CD4-positive, alpha-beta T cell treated with Interleukin-1 beta for 1 hour (primary cell): ENCODE results near the gene CLP1.

Source experiments
- DNase-seq, 2 donors: peaks; one replicate each; pipeline ENCODE4 v3.0.0-alpha.2; 2020 to 2022

The CLP1 gene

DNA sequence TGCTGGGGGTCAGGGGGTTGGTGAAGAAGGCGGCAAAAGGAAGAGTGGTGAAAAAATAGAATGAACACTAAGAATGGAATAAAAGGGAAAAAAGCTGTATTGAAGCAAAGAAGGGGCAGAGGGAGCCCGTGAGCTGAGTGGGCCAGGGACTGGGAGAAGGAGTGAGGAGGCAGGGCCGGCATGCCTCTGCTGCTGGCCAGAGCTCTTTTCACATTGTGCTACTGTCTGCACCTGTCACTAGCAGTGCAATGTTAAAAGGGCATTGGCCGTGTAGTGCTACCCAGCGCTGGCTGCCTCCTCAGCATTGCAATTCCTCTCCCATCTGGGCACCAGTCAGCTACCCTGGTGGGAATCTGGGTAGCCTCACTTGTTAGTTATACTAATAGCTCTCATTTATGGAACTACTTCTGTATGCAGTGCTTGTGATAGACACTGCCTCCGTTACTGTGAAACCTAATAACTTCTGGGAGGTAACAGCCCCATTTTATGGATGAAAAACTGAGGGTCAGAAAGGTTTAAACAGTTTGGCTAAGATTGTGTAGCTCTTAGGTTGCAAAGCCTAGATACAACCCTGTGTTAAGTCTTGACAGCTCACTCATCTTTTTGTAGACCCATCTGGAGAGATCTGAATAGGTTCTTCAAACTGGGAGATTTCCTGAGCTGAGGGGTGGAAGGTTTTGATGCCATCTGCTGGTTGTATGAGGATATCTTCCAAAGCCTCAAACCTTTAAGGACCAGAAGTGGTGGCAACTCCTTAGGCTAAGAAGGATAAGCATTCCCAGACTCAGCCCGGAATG is 16.4 kb upstream of the CLP1 start:
- DNase-seq: peak in 1 of 2 donors; percentile 48

DNA sequence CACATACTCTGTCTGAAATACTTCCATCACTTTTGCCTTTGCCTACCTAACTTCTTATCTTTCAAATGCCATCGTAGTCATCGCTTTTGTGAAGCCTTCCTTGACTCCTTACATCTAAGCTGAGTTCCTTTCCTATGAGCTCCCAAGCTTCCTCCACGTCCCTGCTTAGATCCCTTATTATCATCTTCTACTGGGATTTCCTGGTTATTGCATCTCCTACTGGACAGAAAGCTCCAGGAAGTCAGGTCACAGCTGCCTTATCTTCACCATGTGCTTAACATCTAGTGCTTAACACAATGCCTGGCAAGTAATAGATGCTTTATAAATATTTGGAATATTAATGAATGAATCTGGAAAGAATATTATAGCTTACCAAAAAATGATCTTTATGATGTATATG is 13.8 kb upstream of the CLP1 start:
- no peak for DNase-seq

DNA sequence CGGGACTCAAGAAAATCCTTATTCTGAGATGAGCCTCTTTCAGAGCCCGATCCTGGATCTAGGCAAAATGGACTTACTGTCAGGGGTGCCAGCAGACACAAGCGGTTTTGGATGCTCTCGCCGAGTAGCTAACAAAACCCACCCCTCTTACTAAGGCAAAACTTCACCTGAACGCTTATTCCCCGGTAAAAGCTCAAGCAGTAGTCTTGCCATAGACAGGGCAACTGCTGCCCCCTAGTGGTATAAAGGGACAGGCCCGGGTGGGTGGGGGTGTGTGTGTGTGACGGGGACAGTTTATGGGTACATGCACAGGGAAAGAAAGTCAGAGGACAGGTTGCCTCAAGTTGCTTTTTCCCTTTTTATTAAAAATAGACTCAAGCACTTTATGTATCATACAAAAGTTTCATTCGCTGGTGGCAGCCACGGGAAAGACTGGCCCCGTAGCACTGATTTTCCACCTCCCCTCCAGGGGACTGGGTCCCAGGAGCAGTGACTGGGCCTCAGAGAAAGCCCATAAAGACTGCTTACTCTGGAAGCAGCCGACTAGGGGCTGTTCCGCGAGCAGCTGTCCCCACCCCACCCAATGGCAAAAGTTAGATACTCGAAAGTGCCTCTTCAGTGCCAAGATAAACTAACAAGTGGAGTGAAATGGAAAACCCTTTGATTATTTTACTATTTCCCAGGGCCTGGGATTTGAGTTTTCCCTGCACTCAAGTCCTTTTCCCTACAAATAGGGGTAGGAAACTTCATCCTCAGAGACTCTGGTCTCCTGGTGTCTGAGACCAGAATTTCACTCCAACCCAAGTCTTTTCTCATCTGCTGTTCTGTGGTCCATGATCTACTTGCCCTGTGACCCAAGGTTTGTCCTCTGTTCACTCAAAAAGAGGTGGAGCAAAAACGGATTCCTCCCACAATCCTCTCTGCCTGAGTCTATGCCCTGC is 12.5 kb upstream of the CLP1 start:
- peak; percentile 84 to 91 for DNase-seq

DNA sequence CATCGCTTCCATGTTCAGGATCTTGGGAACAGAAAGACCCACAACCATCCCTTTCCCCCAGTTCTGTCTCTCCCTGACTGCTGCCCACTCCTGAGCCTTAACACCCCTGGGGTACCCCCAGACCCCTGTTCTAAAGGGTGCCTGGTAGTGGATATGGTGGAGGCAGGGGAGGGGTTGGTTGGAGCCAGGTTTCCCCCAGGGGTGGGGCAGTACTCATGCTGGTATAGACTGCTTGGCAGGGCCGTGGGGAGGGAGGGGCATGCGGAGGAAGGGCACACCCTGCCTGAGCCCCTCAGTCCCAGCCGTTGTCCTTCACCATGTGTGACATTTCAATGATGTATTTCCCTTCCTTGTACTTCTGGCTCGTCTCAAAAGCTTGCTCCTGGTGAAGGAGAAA is 11.9 kb upstream of the CLP1 start:
- DNase-seq: no peak

DNA sequence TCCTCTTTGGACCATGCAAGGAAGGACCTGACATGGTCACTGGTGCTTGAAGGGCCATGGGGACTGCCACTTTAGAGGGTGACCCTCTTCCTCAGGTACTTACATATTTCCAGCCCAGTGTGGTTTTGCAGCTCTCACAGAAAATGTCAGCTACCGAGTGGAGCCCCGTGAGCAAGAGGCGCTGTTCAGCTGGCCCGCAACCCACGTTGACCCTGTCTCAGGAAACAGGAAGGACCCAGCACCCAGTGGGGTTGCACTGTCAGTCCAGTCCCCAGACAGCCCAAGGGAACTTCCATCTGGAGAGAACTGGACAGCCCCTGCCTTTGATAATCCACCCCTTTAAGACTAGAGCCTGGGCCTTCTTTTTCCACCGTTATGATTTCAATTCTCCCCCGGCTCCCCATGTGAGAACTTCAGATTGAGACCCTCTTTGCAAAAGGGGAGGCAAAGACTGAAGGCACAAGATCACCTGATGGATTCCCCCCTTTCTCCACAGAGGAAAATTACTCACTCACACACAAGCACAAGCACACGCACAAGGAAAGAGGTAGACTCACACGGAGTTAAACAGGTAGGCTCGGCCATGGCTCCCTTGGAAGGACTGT is 11.3 kb upstream of the CLP1 start:
- DNase-seq: peak in 1 of 2 donors; percentile 41

DNA sequence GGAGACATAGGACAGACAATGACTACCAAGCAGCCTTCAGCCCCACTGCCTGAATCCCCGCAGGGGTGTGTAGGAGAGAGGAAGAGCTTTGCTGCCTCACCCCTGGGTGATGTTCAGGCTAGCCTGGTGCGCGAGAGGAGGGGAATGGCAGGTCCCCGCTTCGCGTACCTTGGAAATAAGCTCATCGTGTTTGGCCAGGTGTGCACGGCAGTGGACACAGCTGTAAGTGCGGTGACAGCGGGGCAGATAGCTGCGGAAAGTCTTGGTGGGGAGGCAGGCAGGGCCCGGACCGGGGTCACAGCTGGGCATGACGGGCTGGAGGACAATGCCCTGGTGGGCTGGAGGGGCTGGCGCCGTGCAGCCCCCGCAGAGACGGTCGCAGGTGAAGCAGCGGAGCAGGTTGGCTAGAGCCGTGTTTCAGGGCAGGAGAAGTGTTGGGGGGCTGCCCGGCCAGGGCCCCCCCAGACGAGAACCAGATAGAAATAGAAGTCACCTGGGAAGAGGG is 10.7 kb upstream of the CLP1 start:
- no peak for DNase-seq

DNA sequence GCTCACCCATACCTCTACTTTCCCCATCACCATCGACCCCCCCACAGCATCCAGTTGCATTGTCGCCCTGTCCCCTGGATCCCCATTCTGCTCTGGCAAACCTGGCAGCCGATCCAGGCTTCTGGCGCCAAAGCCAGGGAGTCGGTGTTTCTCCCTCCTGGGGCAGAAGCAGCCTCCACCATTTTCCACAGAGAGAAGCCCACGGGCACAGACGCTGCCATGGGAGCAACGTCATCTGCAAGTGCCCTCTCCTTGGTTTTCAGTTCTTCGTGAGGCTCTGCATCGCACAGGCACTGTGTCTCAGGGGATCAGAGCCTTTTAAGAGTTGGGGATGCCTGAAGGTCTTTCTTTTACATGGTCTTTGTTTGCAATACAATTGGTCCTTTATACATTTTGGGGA is 10.2 kb upstream of the CLP1 start:
- no peak for DNase-seq

DNA sequence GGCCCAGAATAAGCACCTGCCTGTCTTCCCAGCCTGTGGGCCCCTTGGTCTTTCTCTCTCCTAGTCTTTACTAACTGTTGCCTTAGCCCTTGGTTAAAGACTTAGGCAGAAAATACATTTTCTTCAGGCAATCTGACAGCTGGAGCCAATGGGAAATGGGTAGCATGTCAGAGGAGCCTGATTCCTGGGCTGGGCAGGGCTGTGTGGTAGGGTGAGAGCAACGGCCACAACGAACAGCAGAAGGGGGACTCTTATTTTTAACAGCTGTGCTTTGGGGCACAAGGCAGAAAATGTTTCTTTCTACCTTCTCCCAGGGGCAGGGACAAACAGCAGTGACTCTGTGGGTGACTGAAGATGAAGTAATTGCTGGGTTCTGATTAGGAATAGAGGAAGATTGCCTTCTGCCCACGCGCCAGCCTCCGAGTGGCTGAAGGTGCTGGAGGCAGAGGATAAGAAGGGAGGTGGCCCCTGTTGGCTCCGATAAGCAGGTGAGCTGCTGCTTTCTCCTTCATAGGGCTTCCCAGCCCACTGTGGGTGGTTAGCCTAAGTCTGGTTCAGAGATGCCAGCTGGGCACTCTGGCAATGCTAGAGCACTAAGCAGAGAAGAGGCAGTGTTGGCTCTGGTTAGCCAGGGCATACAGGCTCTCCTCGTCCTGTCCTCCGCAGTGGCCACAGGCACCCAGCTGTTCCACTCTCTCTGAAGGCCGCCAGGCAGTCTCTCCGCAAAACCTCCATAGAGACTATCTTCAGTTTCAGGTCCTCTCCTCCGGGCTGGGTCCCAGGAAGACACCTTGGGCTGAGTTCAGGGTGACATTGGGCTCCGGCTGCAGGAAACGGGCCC is 9.4 kb upstream of the CLP1 start:
- DNase-seq: no peak

DNA sequence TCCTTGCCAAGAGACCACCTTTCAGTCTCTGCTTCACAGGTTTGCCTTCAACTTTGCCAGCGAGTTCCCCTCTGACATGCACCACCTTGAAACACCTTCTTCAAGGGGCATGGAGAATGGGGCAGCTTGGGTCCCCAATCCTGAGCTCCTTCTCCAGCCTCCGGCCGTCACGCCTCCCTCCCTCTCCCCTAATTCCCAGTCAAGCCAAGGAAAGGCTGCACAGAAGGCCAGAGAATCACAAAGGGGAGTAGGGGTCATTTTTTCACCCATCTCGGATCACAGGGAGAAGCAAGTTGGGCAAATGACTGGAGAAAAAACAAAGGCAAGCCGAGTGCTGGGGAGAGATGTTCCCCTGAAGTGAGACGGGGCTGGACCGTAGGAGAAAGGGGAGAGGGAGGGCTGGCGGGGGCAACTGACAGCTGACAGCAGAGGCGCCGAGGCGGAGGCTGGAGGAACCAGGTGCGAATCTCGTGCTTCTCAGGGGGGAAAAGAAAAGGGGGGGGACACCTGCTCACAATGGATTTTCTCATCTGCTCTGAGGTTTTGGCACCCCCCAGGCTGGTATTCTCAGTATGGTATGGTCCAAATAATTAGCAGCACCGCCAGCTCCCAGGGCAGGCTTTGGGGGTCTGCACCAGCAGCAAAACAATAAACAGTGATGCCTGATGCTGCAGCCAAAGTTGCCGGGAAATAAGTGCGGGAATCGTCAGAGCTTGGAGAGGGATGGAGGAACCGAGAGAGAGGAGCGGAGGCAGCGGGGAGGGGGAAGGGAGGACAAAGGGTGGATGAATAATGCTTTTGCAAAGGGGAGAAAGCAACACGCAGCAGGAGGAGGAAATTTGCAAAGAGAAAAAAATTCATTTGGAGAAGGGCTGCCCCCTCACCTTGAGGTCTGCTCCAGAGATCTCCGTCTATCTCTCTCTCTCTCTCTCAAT is 8.5 kb upstream of the CLP1 start:
- DNase-seq: no peak

DNA sequence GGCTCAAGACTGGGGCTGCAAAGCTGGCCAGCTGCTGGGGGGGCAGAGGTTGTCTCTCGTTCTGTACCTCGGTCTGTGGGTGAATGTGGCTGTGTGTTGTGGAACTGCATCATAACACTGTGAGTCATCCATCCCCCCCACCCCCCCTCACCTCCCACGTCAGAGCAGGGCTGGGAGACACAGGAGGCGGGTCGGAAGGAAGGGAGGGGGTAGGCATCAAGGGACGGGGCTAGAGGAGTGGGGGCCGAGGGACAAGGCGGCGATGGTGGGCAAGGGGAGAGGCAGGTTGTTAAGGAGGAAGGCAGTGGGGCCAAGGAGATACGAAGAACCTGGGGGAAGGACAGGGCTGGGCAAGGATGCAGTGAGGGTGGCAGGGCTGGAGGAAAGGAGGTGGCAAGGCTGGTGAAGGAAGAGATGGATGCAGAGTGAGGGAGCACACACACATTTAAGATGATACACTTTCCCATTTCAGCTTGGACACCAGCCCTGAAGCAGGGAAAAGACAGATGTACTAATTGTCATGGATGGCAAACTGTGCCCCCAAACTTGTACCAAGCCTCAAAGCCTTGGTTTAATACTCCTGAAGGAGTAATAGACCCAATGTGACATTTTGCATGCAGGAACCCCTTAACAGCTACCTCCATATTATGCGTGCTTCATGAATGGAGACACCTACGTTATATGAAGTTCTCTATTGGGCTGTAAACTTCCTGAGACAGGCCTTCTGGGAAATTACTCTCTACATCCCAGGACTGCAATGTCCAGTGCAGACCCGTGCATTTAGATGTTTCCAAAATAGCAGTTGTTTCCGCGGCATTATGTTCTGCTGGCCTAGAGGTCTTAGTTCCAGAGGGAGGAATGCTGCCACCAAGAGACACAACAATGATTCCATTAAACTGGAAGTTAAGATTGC is 7.5 kb upstream of the CLP1 start, which contains the start of gene YPEL4:
YPEL4 (minus strand) TSS at position 87 of the 913 bp plus-strand sequence. CDS start 2,805 bp downstream, outside the sequence.
- DNase-seq: peak; percentile 76 to 80

DNA sequence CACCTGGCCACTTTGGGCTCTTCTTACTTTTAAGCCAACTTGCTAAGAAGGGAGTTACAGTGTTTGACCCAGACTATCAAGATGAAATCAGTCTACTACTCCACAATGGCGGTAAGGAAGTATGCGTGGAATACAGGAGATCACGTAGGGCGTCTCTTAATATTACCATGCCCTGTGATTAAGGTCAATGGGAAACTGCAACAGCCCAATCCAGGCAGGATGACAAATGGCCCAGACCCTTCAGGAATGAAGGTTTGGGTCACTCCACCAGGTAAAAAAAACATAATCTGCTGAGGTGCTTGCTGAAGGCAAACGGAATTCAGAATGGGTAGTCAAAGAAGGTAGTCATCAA is 6.8 kb upstream of the CLP1 start:
- DNase-seq: no peak

DNA sequence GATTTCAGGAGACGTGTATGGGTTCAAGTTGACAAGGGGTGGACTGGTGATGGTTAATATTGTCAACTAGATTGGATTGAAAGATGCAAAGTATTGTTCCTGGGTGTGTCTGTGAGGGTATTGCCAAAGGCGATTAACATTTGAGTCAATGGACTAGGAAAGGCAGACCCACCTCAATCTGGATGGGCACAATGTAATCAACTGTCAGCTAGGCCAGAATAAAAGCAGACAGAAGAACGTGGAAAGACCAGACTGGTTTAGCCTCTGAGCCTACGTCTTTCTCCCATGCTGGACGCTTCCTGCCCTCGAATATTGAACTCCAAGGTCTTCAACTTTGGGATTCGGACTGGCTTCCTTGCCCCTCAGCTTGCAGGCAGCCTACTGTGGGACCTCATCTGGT is 6.2 kb upstream of the CLP1 start:
- no peak for DNase-seq

DNA sequence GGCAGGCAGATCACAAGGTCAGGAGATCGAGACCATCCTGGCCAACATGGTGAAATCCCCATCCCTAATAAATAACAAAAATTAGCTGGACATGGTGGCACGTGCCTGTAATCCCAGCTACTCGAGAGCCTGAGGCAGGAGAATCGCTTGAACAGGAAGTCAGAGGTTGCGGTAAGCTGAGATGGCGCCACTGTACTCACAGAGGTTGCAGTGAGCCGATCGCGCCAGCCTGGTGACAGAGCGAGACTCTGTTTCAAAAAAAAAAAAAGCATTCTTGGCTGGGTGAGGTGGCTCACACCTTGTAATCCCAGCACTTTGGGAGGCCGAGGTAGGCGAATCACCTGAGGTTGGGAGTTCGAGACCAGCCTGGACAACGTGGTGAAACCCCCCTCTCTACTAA is 5.3 kb upstream of the CLP1 start:
- DNase-seq: peak; percentile 40 to 45

DNA sequence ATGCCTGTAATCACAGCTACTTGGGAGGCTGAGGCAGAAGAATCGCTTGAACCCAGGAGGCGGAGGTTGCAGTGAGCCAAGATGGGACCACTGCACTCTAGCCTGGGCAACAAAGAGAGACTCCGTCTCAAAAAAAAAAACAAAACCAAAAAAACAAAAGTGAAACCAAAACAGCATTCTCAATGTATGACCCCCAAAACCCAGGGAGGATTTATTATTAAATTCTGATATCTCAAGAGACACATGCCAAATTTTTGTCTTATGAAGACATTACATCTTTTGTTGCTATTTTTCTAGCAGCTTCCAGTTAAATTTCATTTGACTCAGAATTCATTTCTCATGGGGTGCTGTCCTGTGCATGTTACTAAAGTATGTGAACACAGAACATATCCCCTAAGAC is 4.9 kb upstream of the CLP1 start:
- DNase-seq: no peak

DNA sequence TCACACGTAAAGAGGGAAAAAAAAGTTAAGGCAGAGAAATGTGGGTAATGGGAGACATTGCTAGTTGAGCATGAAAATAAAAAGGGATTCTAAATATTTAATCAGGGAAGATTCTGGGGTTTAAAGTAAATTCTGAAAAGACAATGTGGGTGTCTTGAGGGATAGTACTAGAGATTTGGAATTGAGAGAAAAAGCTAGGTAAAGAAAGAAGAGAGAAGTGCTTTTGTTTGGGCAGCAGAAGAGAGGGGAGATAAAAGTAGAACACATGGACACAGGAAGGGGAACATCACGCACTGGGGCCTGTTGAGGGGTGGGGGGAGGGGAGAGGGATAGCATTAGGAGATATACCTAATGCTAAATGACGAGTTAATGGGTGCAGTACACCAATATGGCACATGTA is 4.4 kb upstream of the CLP1 start:
- DNase-seq: no peak

DNA sequence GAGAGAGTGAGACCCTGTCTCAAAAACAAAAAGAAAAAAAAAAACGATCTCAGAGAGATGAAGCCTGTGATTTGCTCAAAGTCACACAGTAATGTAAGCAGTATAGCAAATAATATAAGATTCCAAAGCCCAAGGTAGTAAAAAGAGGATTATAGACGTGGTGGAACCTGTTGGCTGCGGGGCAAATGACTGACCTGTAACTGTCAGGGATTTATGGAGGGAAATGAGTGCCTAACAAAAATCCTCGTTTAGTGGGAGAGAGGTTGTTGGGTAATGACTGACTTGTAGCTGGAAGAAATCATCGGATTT is 723 bp upstream of the CLP1 start:
- DNase-seq: no peak

DNA sequence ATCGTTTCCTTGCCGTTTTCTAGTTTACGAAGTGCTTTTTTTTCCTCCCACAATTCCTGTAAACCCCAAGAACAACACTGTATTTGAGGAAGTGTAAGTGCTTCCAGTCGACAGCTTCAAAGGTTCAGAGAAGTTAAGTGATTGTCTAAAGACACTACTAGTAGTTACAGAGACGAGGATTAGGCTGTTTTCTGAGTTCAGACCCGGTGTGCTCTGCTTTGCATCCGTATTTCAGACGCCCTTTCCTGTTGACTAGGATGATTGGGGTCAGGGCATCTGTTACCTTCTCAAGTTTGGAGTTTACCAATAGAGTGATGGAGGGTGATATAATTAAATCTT is 430 bp downstream of the CLP1 start:
- no peak for DNase-seq

DNA sequence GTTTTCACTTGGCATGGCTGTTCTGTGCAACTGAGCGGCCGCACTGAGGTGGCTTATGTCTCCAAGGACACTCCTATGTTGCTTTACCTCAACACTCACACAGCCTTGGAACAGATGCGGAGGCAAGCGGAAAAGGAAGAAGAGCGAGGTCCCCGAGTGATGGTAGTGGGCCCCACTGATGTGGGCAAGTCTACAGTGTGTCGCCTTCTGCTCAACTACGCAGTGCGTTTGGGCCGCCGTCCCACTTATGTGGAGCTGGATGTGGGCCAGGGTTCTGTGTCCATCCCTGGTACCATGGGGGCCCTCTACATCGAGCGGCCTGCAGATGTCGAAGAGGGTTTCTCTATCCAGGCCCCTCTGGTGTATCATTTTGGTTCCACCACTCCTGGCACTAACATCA is 2.1 kb downstream of the CLP1 start:
- no peak for DNase-seq

DNA sequence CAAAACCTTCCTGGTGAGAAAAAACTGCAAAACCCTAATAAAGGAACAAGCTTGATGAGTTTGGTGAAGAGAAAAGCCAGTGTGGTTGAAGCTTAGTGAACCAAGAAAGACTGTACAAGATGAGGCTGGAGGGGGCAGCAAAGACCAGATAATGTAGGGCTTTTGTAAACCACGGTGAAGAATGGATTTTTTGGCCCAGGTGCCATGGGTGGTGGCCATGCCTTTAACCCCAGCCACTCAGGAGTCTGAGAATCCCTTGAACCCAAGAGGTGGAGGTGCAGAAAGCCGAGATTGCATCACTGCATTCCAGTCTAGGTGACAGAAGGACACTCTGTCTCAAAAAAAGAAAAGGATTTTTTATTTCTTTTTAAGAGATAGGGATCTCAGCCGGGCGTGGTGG is 5.3 kb downstream of the CLP1 start:
- DNase-seq: no peak

DNA sequence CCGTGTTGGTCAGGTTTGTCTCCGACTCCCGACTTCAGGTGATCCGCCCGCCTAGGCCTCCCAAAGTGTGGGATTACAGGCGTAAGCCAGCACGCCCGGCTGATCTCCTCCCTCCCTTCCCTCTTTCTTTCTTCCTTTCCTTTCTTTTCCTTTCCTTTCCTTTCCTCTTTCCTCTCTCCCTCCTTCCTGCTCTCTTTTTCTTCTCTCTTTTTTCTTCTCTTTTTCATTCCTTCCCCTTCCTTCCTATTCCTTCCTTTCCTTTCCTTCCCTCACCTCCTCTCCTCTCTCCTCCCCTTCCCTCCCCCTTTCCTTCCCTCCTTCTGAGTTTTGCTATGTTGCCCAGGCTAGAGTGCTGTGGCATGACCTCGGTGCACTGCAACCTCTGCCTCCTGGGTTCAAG is 6.4 kb downstream of the CLP1 start:
- DNase-seq: no peak
